HEK293 (cell line): ENCODE data around the gene ELMO1.

Source experiments
- GLI2 ChIP-seq: fragments of 450-650 bp; formaldehyde crosslinking; IDR thresholded peaks from 2 replicates; pipeline ENCODE4; 2017; ENCODE audit warnings: missing biosample characterization, missing genetic modification characterization, low read depth, borderline replicate concordance
- GLIS1 ChIP-seq: fragments of 450-650 bp; formaldehyde crosslinking; IDR thresholded peaks from 2 replicates; pipeline ENCODE4 v1.5.1; 2016; ENCODE audit warnings: missing biosample characterization, missing genetic modification characterization
- HOXD13 ChIP-seq: sonication (generic); formaldehyde crosslinking; IDR thresholded peaks from 2 replicates; pipeline ENCODE4 v1.8.0; 2022; ENCODE audit warnings: missing genetic modification reagents, borderline replicate concordance
- IKZF3 ChIP-seq: fragments of 450-650 bp; IDR thresholded peaks from 2 replicates; pipeline ENCODE4 v1.5.0; 2018; ENCODE audit warnings: missing biosample characterization, mild to moderate bottlenecking, missing genetic modification characterization, moderate library complexity
- MYNN ChIP-seq: fragments of 450-650 bp; formaldehyde crosslinking; IDR thresholded peaks from 2 replicates; pipeline ENCODE4 v1.5.1; 2016; ENCODE audit warnings: missing biosample characterization, missing genetic modification characterization, borderline replicate concordance
- MZF1 ChIP-seq: fragments of 450-650 bp; formaldehyde crosslinking; IDR thresholded peaks from 2 replicates; pipeline ENCODE4 v1.5.1; 2017; ENCODE audit warnings: missing biosample characterization, missing genetic modification characterization, borderline replicate concordance
- SALL2 ChIP-seq: fragments of 450-650 bp; formaldehyde crosslinking; IDR thresholded peaks from 2 replicates; pipeline ENCODE4 v1.5.0; 2017; ENCODE audit warnings: missing biosample characterization, mild to moderate bottlenecking, missing genetic modification characterization, borderline replicate concordance
- SETDB1 ChIP-seq: IDR thresholded peaks from one replicate; pipeline ENCODE4 v1.6.1; 2017; ENCODE audit warnings: mild to moderate bottlenecking, low read length, moderate library complexity, mixed read lengths; ENCODE audit not compliant: insufficient read length
- SP3 ChIP-seq: fragments of 450-650 bp; formaldehyde crosslinking; IDR thresholded peaks from 2 replicates; pipeline ENCODE4 v1.5.1; 2016; ENCODE audit warnings: missing biosample characterization, missing genetic modification characterization
- ZFHX2 ChIP-seq: fragments of 450-650 bp; formaldehyde crosslinking; conservative IDR thresholded peaks from 2 replicates; pipeline ENCODE4 v1.5.1; 2016; ENCODE audit warnings: missing biosample characterization, missing genetic modification characterization
- ZNF10 ChIP-seq: fragments of 450-650 bp; formaldehyde crosslinking; IDR thresholded peaks from 2 replicates; pipeline ENCODE4 v1.5.1; 2017; ENCODE audit warnings: missing biosample characterization, missing genetic modification characterization
- ZNF114 ChIP-seq: fragments of 450-650 bp; formaldehyde crosslinking; IDR thresholded peaks from 2 replicates; pipeline ENCODE4 v1.5.0; 2017; ENCODE audit warnings: missing biosample characterization, missing genetic modification characterization
- ZNF155 ChIP-seq: fragments of 450-650 bp; formaldehyde crosslinking; IDR thresholded peaks from 2 replicates; pipeline ENCODE4 v1.5.1; 2016; ENCODE audit warnings: missing biosample characterization, missing genetic modification characterization
- ZNF16 ChIP-seq: fragments of 450-650 bp; formaldehyde crosslinking; IDR thresholded peaks from 2 replicates; pipeline ENCODE4 v1.5.1; 2016; ENCODE audit warnings: low read depth, missing biosample characterization, missing genetic modification characterization
- ZNF174 ChIP-seq: fragments of 450-650 bp; formaldehyde crosslinking; IDR thresholded peaks from 2 replicates; pipeline ENCODE4 v1.5.0; 2017; ENCODE audit warnings: missing biosample characterization, mild to moderate bottlenecking, missing genetic modification characterization
- ZNF280D ChIP-seq: fragments of 450-650 bp; formaldehyde crosslinking; IDR thresholded peaks from 2 replicates; pipeline ENCODE4 v1.5.1; 2016; ENCODE audit warnings: missing biosample characterization, missing genetic modification characterization
- ZNF423 ChIP-seq: fragments of 450-650 bp; formaldehyde crosslinking; IDR thresholded peaks from 2 replicates; pipeline ENCODE4 v1.5.1; 2016; ENCODE audit warnings: missing biosample characterization, missing genetic modification characterization
- ZNF426 ChIP-seq: fragments of 450-650 bp; formaldehyde crosslinking; IDR thresholded peaks from 2 replicates; pipeline ENCODE4 v1.5.1; 2017; ENCODE audit warnings: missing biosample characterization, missing genetic modification characterization, mild to moderate bottlenecking, inconsistent platforms, moderate library complexity
- ZNF521 ChIP-seq: fragments of 450-650 bp; formaldehyde crosslinking; IDR thresholded peaks from 2 replicates; pipeline ENCODE4 v1.5.1; 2017; ENCODE audit warnings: missing biosample characterization, mild to moderate bottlenecking, missing genetic modification characterization
- ZNF529 ChIP-seq: fragments of 450-650 bp; formaldehyde crosslinking; IDR thresholded peaks from 2 replicates; pipeline ENCODE4 v1.5.1; 2017; ENCODE audit warnings: missing genetic modification characterization, missing biosample characterization; ENCODE audit not compliant: insufficient replicate concordance
- ZNF707 ChIP-seq: fragments of 450-650 bp; formaldehyde crosslinking; IDR thresholded peaks from 2 replicates; pipeline ENCODE4 v1.5.1; 2016; ENCODE audit warnings: missing biosample characterization, missing genetic modification characterization
- ZNF776 ChIP-seq: fragments of 450-650 bp; formaldehyde crosslinking; IDR thresholded peaks from 2 replicates; pipeline ENCODE4 v1.5.0; 2017; ENCODE audit warnings: missing biosample characterization, missing genetic modification characterization, borderline replicate concordance
- ZNF777 ChIP-seq: fragments of 450-650 bp; formaldehyde crosslinking; IDR thresholded peaks from 2 replicates; pipeline ENCODE4 v1.5.1; 2017; ENCODE audit warnings: missing biosample characterization, missing genetic modification characterization, borderline replicate concordance
- ZXDB ChIP-seq: fragments of 450-650 bp; formaldehyde crosslinking; IDR thresholded peaks from 2 replicates; pipeline ENCODE4 v1.5.1; 2016; ENCODE audit warnings: missing biosample characterization, missing genetic modification characterization
- TF ChIP-seq, protein P1 (sequence below): fragments of 450-650 bp; formaldehyde crosslinking; conservative IDR thresholded peaks from 2 replicates; pipeline ENCODE4 v1.5.1; 2016; ENCODE audit warnings: low read depth, missing biosample characterization, missing genetic modification characterization
- TF ChIP-seq, protein P2 (sequence below): fragments of 450-650 bp; formaldehyde crosslinking; IDR thresholded peaks from 2 replicates; pipeline ENCODE4 v1.5.1; 2016; ENCODE audit warnings: missing biosample characterization, missing genetic modification characterization
- TF ChIP-seq, protein P3 (sequence below): fragments of 450-650 bp; formaldehyde crosslinking; IDR thresholded peaks from 2 replicates; pipeline ENCODE4 v1.5.1; 2016; ENCODE audit warnings: missing biosample characterization, missing genetic modification characterization

The ELMO1 gene

GRCh38 chr7:37031571-37032257, 416.9 kb downstream of the ELMO1 start (continued):
- TF ChIP-seq, protein P1, sequence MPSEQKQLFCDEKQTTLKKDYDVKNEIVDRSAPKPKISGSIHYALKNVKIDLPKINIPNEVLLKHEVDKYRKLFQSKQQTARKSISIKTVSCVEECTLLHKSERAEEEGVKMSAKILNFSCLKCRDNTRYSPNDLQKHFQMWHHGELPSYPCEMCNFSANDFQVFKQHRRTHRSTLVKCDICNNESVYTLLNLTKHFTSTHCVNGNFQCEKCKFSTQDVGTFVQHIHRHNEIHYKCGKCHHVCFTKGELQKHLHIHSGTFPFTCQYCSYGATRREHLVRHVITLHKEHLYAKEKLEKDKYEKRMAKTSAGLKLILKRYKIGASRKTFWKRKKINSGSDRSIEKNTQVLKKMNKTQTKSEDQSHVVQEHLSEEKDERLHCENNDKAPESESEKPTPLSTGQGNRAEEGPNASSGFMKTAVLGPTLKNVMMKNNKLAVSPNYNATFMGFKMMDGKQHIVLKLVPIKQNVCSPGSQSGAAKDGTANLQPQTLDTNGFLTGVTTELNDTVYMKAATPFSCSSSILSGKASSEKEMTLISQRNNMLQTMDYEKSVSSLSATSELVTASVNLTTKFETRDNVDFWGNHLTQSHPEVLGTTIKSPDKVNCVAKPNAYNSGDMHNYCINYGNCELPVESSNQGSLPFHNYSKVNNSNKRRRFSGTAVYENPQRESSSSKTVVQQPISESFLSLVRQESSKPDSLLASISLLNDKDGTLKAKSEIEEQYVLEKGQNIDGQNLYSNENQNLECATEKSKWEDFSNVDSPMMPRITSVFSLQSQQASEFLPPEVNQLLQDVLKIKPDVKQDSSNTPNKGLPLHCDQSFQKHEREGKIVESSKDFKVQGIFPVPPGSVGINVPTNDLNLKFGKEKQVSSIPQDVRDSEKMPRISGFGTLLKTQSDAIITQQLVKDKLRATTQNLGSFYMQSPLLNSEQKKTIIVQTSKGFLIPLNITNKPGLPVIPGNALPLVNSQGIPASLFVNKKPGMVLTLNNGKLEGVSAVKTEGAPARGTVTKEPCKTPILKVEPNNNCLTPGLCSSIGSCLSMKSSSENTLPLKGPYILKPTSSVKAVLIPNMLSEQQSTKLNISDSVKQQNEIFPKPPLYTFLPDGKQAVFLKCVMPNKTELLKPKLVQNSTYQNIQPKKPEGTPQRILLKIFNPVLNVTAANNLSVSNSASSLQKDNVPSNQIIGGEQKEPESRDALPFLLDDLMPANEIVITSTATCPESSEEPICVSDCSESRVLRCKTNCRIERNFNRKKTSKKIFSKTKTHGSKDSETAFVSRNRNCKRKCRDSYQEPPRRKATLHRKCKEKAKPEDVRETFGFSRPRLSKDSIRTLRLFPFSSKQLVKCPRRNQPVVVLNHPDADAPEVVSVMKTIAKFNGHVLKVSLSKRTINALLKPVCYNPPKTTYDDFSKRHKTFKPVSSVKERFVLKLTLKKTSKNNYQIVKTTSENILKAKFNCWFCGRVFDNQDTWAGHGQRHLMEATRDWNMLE = peak; percentile 62
- TF ChIP-seq MYNN (tag by site-specific recombination) (no peak), ZNF529 (tag by site-specific recombination) (no peak), ZXDB (0 out of 2 replicates have a peak, but pooled peaks have one; percentile 41), ZNF426 (tag by site-specific recombination) (no peak), SP3 (tag by site-specific recombination) (0 out of 2 replicates have a peak, but pooled peaks have one; percentile 23), ZNF10 (tag by site-specific recombination) (no peak), ZNF707 (no peak), SETDB1 (no peak), GLIS1 (tag by site-specific recombination) (peak; percentile 78), SALL2 (tag by site-specific recombination) (no peak), MZF1 (tag by site-specific recombination) (no peak), ZNF777 (tag by site-specific recombination) (no peak), ZNF280D (tag by site-specific recombination) (no peak), ZNF174 (tag by site-specific recombination) (no peak), IKZF3 (tag by site-specific recombination) (0 out of 2 replicates have a peak, but pooled peaks have one; percentile 36), ZNF16 (tag by site-specific recombination) (no peak), ZNF776 (tag by site-specific recombination) (no peak), HOXD13 (peak; percentile 86; the same call in 1 of the 2 replicates), ZNF521 (tag by site-specific recombination) (no peak), ZNF114 (tag by site-specific recombination) (no peak), ZNF155 (tag by site-specific recombination) (no peak), ZFHX2 (tag by site-specific recombination) (peak; percentile 48; the same call in 1 of the 2 replicates), ZNF423 (tag by site-specific recombination) (no peak), GLI2 (tag by site-specific recombination) (no peak)
- TF ChIP-seq, protein P2, sequence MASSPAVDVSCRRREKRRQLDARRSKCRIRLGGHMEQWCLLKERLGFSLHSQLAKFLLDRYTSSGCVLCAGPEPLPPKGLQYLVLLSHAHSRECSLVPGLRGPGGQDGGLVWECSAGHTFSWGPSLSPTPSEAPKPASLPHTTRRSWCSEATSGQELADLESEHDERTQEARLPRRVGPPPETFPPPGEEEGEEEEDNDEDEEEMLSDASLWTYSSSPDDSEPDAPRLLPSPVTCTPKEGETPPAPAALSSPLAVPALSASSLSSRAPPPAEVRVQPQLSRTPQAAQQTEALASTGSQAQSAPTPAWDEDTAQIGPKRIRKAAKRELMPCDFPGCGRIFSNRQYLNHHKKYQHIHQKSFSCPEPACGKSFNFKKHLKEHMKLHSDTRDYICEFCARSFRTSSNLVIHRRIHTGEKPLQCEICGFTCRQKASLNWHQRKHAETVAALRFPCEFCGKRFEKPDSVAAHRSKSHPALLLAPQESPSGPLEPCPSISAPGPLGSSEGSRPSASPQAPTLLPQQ (tag by site-specific recombination) = peak; percentile 65
- TF ChIP-seq, protein P3, sequence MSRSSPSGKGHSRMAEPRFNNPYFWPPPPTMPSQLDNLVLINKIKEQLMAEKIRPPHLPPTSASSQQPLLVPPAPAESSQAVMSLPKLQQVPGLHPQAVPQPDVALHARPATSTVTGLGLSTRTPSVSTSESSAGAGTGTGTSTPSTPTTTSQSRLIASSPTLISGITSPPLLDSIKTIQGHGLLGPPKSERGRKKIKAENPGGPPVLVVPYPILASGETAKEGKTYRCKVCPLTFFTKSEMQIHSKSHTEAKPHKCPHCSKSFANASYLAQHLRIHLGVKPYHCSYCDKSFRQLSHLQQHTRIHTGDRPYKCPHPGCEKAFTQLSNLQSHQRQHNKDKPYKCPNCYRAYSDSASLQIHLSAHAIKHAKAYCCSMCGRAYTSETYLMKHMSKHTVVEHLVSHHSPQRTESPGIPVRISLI (tag by site-specific recombination) = peak; percentile 86
